OCI-LY7 (cell line): ENCODE data around the gene SMAD1. TPM values are rescaled to one million over a fixed set of nuclear protein-coding genes. Genes with fewer than 3 reads are reported as not detected.

ENCODE experiments used
- BruUV-seq: library from RNA; stranded (reverse); fragments of 400-500 nt; replicated peaks from 2 replicates; lab custom pipeline; 2021; lab: Mats Ljungman, UMichigan
- CTCF ChIA-PET: fragments of 300-600 bp; sonication (Branson Sonifier 250); formaldehyde crosslinking; loops from one replicate; lab custom pipeline; 2022; ENCODE audit warnings: antibody characterized with exemption; ENCODE audit not compliant: unreplicated experiment; lab: Charles Lee
- POLR2A ChIA-PET: fragments of 300-600 bp; sonication (Branson Sonifier 250); formaldehyde crosslinking; loops from one replicate; lab custom pipeline; 2022; ENCODE audit warnings: antibody characterized with exemption; lab: Charles Lee
- DNase-seq: peaks from one replicate; pipeline ENCODE4 v3.0.0-alpha.2; 2015; ENCODE audit warnings: low spot score
- H2AFZ ChIP-seq: fragments of 200-600 bp; sonication (generic), shearing (Covaris generic); 2 replicates; pipeline ENCODE4 v1.6.1; 2014; ENCODE audit warnings: mild to moderate bottlenecking, antibody characterized with exemption, low read length, moderate library complexity
- H3K27ac ChIP-seq: fragments of 200-600 bp; sonication (generic); 2 replicates; pipeline ENCODE4 v1.5.1; 2014; ENCODE audit warnings: mixed run types, low read depth, mild to moderate bottlenecking, moderate library complexity, low read length, inconsistent platforms; ENCODE audit not compliant: poor library complexity, severe bottlenecking
- H3K36me3 ChIP-seq: fragments of 200-600 bp; sonication (generic); 2 replicates; pipeline ENCODE4 v1.6.1; 2014; ENCODE audit warnings: mild to moderate bottlenecking, antibody characterized with exemption, low read length, moderate library complexity, mixed read lengths; ENCODE audit not compliant: insufficient read depth
- H3K4me1 ChIP-seq: fragments of 200-600 bp; sonication (generic); 2 replicates; pipeline ENCODE4 v1.5.1; 2014; ENCODE audit warnings: mild to moderate bottlenecking, low read length; ENCODE audit not compliant: insufficient read depth, poor library complexity, severe bottlenecking
- H3K4me2 ChIP-seq: fragments of 200-600 bp; sonication (generic); 2 replicates; pipeline ENCODE4 v1.6.1; 2014; ENCODE audit warnings: mild to moderate bottlenecking, low read length
- H3K4me3 ChIP-seq: fragments of 200-600 bp; sonication (generic); 2 replicates; pipeline ENCODE4 v1.5.1; 2014; ENCODE audit warnings: mild to moderate bottlenecking, low read depth, low read length; ENCODE audit not compliant: poor library complexity, severe bottlenecking
- H3K79me2 ChIP-seq: fragments of 200-600 bp; sonication (generic); 2 replicates; pipeline ENCODE4 v1.6.1; 2016; ENCODE audit warnings: low read depth, mild to moderate bottlenecking, low read length, moderate library complexity, mixed read lengths; ENCODE audit not compliant: insufficient read depth
- H3K9me2 ChIP-seq: fragments of 200-600 bp; sonication (generic); 2 replicates; pipeline ENCODE4 v1.6.1; 2016; ENCODE audit warnings: mild to moderate bottlenecking, low read length, mixed read lengths; ENCODE audit not compliant: insufficient read depth
- H3K9me3 ChIP-seq: fragments of 200-600 bp; sonication (generic); 2 replicates; pipeline ENCODE4 v1.6.1; 2014; ENCODE audit warnings: mild to moderate bottlenecking, mixed run types, low read length, mixed read lengths
- H4K20me1 ChIP-seq: fragments of 200-600 bp; sonication (generic); 2 replicates; pipeline ENCODE4 v1.6.1; 2014; ENCODE audit warnings: mild to moderate bottlenecking, antibody characterized with exemption, low read length, moderate library complexity, mixed read lengths; ENCODE audit not compliant: insufficient read depth
- CTCF ChIP-seq: fragments of 200-600 bp; sonication (generic); conservative IDR thresholded peaks from 2 replicates; pipeline ENCODE4 v1.5.1; 2014; ENCODE audit warnings: mild to moderate bottlenecking, antibody characterized with exemption, low read length, moderate library complexity, mixed read lengths
- EZH2phosphoT487 ChIP-seq: fragments of 200-600 bp; sonication (generic); IDR thresholded peaks from 2 replicates; pipeline ENCODE4 v1.6.1; 2018; ENCODE audit warnings: low read depth, borderline replicate concordance, mild to moderate bottlenecking, mixed run types, antibody characterized with exemption, low read length, moderate library complexity, mixed read lengths
- intact Hi-C: fragments of 100-400 bp; cut with micrococcal nuclease; formaldehyde crosslinking; loops from one replicate; pipeline ENCODE4 v1.10.0; 2022; ENCODE audit not compliant: unreplicated experiment
- total RNA-seq, 2 experiments: library from RNA; depleted of rRNA in 1 of 2; stranded (reverse); fragments of >200 nt in 1 of 2; shearing (Covaris generic) in 1 of 2; gene quantifications; 2 replicates each; pipeline ENCODE4 v1.2.3, GENCODE V29; 2014 to 2022

Gene SMAD1
- total RNA-seq, 2 experiments from 2014 or later, result 39.9 to 60.9 TPM

- peaks cover 98% of the 10 kb centered on the region for H3K36me3 ChIP-seq
- peaks cover 17% of the 10 kb centered on the region; the same call in 1 of the 2 replicates for H3K9me3 ChIP-seq
- H3K9me2 ChIP-seq, result no peaks in the 10 kb centered on the region
- CTCF ChIA-PET, result interaction anchor here (0.6 to 1.0 kb wide), 6 partner anchors 32 to 682 kb away, joined by 3 to 4 read pairs (median 3); no protein-coding TSS in a partner anchor
- H3K4me2 ChIP-seq, result no peak overlapping the region
- POLR2A ChIA-PET, result interaction anchor here (0.8 to 1.3 kb wide), 2 partner anchors 33 to 48 kb away, joined by 4 to 5 read pairs; no protein-coding TSS in a partner anchor
- TF ChIP-seq EZH2phosphoT487, result no peak
- TF ChIP-seq CTCF, result peak; percentile 99
- H3K79me2 ChIP-seq, result peaks cover 2% of the 10 kb centered on the region; the same call in 1 of the 2 replicates
- no peaks in the 10 kb centered on the region for H4K20me1 ChIP-seq
- H2AFZ ChIP-seq, result no peak overlapping the region
- H3K27ac ChIP-seq, result no peak overlapping the region
- no TSS peak for BruUV-seq
- H3K4me1 ChIP-seq, result peaks cover 21% of the 10 kb centered on the region
- H3K4me3 ChIP-seq, result no peak overlapping the region
- DNase-seq, result peak; percentile 79
- intact Hi-C loops, result loop anchor here (1.0 to 2.0 kb wide), 3 partner anchors 53 to 323 kb away; no protein-coding TSS in a partner anchor
These were observed 76.1 kb downstream of the SMAD1 start for GRCh38 chr4:145557720-145558119.

- DNase-seq, result no peak
- Histone ChIP-seq H4K20me1 (no peaks in the 10 kb centered on the region), H3K4me1 (no peaks in the 10 kb centered on the region), H3K27ac (no peak overlapping the region), H3K4me2 (no peak overlapping the region), H3K4me3 (no peak overlapping the region), H3K36me3 (peaks cover 49% of the 10 kb centered on the region), H3K79me2 (no peaks in the 10 kb centered on the region), H2AFZ (no peak overlapping the region), H3K9me2 (no peaks in the 10 kb centered on the region), H3K9me3 (peaks cover 15% of the 10 kb centered on the region; the same call in 1 of the 2 replicates)
- ChIA-PET CTCF (no interaction called here), POLR2A (interaction anchor here (1.0 kb wide), 1 partner anchor 76 kb away, joined by 4 read pairs; no protein-coding TSS in a partner anchor)
- TF ChIP-seq CTCF (no peak), EZH2phosphoT487 (no peak)
- intact Hi-C loops, result no loop called here
- BruUV-seq, result no TSS peak
These were observed 81.8 kb downstream of the SMAD1 start for GRCh38 chr4:145563293-145563985.

DNA sequence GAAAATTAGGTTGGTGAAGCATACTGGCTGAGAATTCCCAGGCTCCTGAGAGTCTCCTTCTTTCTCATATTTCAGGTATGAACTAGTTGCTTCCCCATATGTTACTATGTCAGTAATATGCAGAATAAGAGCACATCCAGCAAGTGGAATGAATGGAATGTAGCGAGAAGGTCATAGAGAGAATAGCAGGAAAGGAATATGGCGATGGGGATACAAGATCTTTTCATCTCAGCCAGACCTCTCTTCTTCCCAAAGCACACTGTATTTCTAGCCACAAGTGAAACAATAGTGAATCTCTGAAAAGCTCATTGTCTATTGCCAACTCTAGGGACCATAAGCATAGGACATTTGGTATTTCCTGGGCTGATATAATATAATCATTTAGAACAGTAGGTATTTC, 82.9 kb downstream of the SMAD1 start:
- intact Hi-C loops, result no loop called here
- H4K20me1 ChIP-seq, result no peaks in the 10 kb centered on the region
- H3K36me3 ChIP-seq, result peaks cover 38% of the 10 kb centered on the region
- no peaks in the 10 kb centered on the region for H3K79me2 ChIP-seq
- 0 out of 2 replicates have a peak, but pooled peaks cover 9% of the 10 kb centered on the region for H3K9me3 ChIP-seq
- POLR2A ChIA-PET, result interaction anchor here (1.0 kb wide), 1 partner anchor 77 kb away, joined by 4 read pairs; no protein-coding TSS in a partner anchor
- H2AFZ ChIP-seq, result no peak overlapping the region
- no TSS peak for BruUV-seq
- no peak overlapping the region for H3K27ac ChIP-seq
- CTCF ChIA-PET, result no interaction called here
- no peak for TF ChIP-seq CTCF
- no peak for TF ChIP-seq EZH2phosphoT487
- no peak overlapping the region for H3K4me3 ChIP-seq
- no peaks in the 10 kb centered on the region for H3K9me2 ChIP-seq
- no peak for DNase-seq
- H3K4me2 ChIP-seq, result no peak overlapping the region
- H3K4me1 ChIP-seq, result no peaks in the 10 kb centered on the region
